PC-9 (cell line): Measurements from ENCODE around the gene GDF7.

Experiments
- EZH2 ChIP-seq: fragments of 200-600 bp; sonication (generic); IDR thresholded peaks from 2 replicates; pipeline ENCODE4 v1.8.0; 2017; ENCODE audit warnings: antibody characterized with exemption, low read depth
- TF ChIP-seq, protein P1 (sequence below): fragments of 200-600 bp; sonication (generic); conservative IDR thresholded peaks from 2 replicates; pipeline ENCODE4 v1.6.1; 2017; ENCODE audit warnings: mixed run types, antibody characterized with exemption, mild to moderate bottlenecking, moderate library complexity

DNA sequence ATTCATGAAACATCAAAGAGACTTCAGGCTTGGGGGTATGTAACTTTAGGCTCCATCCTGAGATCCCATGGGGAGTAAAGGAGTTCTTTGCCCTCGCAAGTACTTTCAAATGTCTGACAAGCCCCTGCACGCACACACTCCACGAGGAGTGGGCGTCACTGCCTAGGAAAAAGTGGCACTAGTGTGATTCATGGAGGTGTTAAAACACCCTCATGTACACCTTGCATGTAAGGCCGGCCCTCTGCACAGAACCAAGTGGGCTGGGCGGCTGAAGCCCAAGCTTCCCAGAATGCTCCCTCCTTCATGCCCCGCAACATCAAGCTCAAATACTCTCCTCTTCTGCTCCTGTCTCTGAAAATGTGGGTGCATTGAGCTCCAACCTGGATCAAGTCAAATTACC is 23.9 kb upstream of the GDF7 start:
- TF ChIP-seq, protein P1, sequence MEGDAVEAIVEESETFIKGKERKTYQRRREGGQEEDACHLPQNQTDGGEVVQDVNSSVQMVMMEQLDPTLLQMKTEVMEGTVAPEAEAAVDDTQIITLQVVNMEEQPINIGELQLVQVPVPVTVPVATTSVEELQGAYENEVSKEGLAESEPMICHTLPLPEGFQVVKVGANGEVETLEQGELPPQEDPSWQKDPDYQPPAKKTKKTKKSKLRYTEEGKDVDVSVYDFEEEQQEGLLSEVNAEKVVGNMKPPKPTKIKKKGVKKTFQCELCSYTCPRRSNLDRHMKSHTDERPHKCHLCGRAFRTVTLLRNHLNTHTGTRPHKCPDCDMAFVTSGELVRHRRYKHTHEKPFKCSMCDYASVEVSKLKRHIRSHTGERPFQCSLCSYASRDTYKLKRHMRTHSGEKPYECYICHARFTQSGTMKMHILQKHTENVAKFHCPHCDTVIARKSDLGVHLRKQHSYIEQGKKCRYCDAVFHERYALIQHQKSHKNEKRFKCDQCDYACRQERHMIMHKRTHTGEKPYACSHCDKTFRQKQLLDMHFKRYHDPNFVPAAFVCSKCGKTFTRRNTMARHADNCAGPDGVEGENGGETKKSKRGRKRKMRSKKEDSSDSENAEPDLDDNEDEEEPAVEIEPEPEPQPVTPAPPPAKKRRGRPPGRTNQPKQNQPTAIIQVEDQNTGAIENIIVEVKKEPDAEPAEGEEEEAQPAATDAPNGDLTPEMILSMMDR, result no peak
- TF ChIP-seq EZH2, result no peak
